ENCODE measurements around the gene UBL7.

UBL7 gene

DNA sequence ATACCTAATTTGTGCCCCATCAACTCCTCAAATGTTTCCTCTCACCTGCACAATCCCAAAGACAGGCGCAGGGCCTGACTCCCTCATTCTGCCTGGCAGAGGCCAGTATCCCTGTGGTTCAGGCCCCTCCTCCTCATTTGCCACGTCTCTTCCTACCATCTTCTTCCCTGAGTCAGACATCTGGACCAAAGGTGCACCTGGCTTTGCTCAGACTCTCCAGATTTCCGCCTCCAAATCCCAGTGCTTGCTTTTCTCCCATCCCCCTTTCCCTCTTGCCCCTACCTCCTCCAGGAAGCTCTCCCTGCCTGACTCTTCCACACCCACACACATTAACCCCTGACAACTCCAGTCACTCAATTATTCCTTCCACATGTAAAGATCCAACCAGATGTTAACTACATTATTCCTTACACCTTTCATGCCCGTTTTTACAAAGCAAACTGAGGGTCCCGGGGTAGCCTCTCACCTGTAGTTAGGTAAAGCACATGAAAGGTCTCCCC, 46.8 kb downstream of the UBL7 start:
- Histone ChIP-seq H3K9me2 (ENCODE audit: low read depth, low read length) (no peaks in the 10 kb centered on the region), H4K20me1 (ENCODE audit: insufficient read depth, low read length) (no peaks in the 10 kb centered on the region), H3K4me1 (ENCODE audit: insufficient read depth, low read length, severe bottlenecking) (no peaks in the 10 kb centered on the region), H3K79me2 (ENCODE audit: insufficient read depth, low read length) (no peaks in the 10 kb centered on the region), H3K4me2 (ENCODE audit: low read length) (no peak overlapping the region), H3K36me3 (ENCODE audit: insufficient read depth, low read length) (no peaks in the 10 kb centered on the region), H2AFZ (ENCODE audit: low read length) (no peak overlapping the region), H3K9ac (ENCODE audit: low read length) (no peak overlapping the region), H3K9me3 (ENCODE audit: low read length) (no peaks in the 10 kb centered on the region), H3K4me3 (ENCODE audit: low read depth, low read length, poor library complexity, severe bottlenecking) (no peak overlapping the region), H3K27ac (ENCODE audit: low read depth, low read length, poor library complexity, severe bottlenecking) (no peak overlapping the region), H3K27me3 (ENCODE audit: insufficient read depth, low read length) (0 out of 2 replicates have a peak, but pooled peaks cover 4% of the 10 kb centered on the region), H3F3A (ENCODE audit: insufficient read depth, low read length) (no peaks in the 10 kb centered on the region)
- TF ChIP-seq EZH2 (IDR thresholded peaks at IDR 0.05; ENCODE audit: borderline replicate concordance, low read length), result no peak

DNA sequence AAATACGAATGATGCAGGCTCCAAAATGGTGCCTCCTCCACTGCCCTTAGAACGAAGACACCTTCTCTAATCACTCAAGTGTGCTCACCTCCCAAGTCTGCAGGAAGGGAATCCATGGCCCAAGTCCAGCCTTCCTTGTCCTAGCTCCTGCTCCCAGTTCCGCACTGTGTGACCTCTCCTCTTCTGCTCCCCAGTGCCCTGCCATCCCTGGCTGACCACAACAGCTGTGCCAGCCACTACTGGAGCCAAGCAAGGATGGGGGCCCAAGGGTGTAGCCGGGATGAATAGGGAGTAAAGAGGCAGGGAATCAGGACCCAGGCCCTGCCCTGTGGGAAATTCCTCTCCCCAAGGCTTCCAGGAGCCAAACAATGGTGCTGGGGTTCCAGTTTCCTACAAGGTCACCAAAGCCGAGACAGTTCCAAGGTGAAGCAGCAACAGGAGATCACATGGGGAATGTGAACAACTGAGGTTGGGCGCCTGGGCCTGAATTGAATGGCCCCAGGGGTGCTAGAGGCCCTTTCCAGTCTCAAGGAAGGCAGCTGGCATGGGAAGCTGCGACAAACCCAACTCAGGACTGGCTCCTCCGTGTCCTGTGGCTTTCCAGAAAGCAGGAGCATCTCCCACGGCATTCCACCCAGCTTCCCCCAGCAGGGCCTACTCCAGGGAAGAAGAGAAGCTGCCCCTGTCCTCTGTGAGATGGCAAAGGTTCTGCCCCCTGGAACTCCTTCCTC, 47.4 kb downstream of the UBL7 start:
- Histone ChIP-seq H3K4me2 (ENCODE audit: low read length) (no peak overlapping the region), H3K27ac (ENCODE audit: low read depth, low read length, poor library complexity, severe bottlenecking) (no peak overlapping the region)

GRCh38 chr15:74412159-74412558, 48.8 kb downstream of the UBL7 start:
- no peaks in the 10 kb centered on the region for H3K36me3 ChIP-seq (ENCODE audit: insufficient read depth, low read length)
- 0 out of 2 replicates have a peak, but pooled peaks cover 9% of the 10 kb centered on the region for H3K27me3 ChIP-seq (ENCODE audit: insufficient read depth, low read length)
- H3K9me3 ChIP-seq (ENCODE audit: low read length), result no peaks in the 10 kb centered on the region
- H4K20me1 ChIP-seq (ENCODE audit: insufficient read depth, low read length), result no peaks in the 10 kb centered on the region
- no peak overlapping the region for H3K4me2 ChIP-seq (ENCODE audit: low read length)
- no peaks in the 10 kb centered on the region for H3K9me2 ChIP-seq (ENCODE audit: low read depth, low read length)
- no peak overlapping the region for H2AFZ ChIP-seq (ENCODE audit: low read length)
- no peak for TF ChIP-seq EZH2 (IDR thresholded peaks at IDR 0.05; ENCODE audit: borderline replicate concordance, low read length)
- TF ChIP-seq, protein P1, sequence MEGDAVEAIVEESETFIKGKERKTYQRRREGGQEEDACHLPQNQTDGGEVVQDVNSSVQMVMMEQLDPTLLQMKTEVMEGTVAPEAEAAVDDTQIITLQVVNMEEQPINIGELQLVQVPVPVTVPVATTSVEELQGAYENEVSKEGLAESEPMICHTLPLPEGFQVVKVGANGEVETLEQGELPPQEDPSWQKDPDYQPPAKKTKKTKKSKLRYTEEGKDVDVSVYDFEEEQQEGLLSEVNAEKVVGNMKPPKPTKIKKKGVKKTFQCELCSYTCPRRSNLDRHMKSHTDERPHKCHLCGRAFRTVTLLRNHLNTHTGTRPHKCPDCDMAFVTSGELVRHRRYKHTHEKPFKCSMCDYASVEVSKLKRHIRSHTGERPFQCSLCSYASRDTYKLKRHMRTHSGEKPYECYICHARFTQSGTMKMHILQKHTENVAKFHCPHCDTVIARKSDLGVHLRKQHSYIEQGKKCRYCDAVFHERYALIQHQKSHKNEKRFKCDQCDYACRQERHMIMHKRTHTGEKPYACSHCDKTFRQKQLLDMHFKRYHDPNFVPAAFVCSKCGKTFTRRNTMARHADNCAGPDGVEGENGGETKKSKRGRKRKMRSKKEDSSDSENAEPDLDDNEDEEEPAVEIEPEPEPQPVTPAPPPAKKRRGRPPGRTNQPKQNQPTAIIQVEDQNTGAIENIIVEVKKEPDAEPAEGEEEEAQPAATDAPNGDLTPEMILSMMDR (IDR thresholded peaks at IDR 0.05; ENCODE audit: low read length), result no peak
- H3K4me3 ChIP-seq (ENCODE audit: low read depth, low read length, poor library complexity, severe bottlenecking), result no peak overlapping the region
- no peak overlapping the region for H3K9ac ChIP-seq (ENCODE audit: low read length)
- H3K4me1 ChIP-seq (ENCODE audit: insufficient read depth, low read length, severe bottlenecking), result no peaks in the 10 kb centered on the region
- H3K79me2 ChIP-seq (ENCODE audit: insufficient read depth, low read length), result no peaks in the 10 kb centered on the region
- H3F3A ChIP-seq (ENCODE audit: insufficient read depth, low read length), result no peaks in the 10 kb centered on the region
- no peak overlapping the region for H3K27ac ChIP-seq (ENCODE audit: low read depth, low read length, poor library complexity, severe bottlenecking)

More for the DNA sequence above, 47.4 kb downstream of the UBL7 start:
- no peaks in the 10 kb centered on the region for H3F3A ChIP-seq (ENCODE audit: insufficient read depth, low read length)
- no peak for TF ChIP-seq EZH2 (IDR thresholded peaks at IDR 0.05; ENCODE audit: borderline replicate concordance, low read length)
- TF ChIP-seq, protein P1 (IDR thresholded peaks at IDR 0.05; ENCODE audit: low read length), result no peak
- H3K79me2 ChIP-seq (ENCODE audit: insufficient read depth, low read length), result no peaks in the 10 kb centered on the region
- no peaks in the 10 kb centered on the region for H3K9me3 ChIP-seq (ENCODE audit: low read length)
- H3K9me2 ChIP-seq (ENCODE audit: low read depth, low read length), result no peaks in the 10 kb centered on the region
- H3K4me1 ChIP-seq (ENCODE audit: insufficient read depth, low read length, severe bottlenecking), result no peaks in the 10 kb centered on the region
- no peaks in the 10 kb centered on the region for H3K36me3 ChIP-seq (ENCODE audit: insufficient read depth, low read length)
- no peaks in the 10 kb centered on the region for H4K20me1 ChIP-seq (ENCODE audit: insufficient read depth, low read length)
- 0 out of 2 replicates have a peak, but pooled peaks cover 9% of the 10 kb centered on the region for H3K27me3 ChIP-seq (ENCODE audit: insufficient read depth, low read length)
- no peak overlapping the region for H3K4me3 ChIP-seq (ENCODE audit: low read depth, low read length, poor library complexity, severe bottlenecking)
- H3K9ac ChIP-seq (ENCODE audit: low read length), result no peak overlapping the region
- no peak overlapping the region for H2AFZ ChIP-seq (ENCODE audit: low read length)

All from OCI-LY1 (cell line).